Measurements from ENCODE around the gene TCF25. TPM values are rescaled to one million over a fixed set of nuclear protein-coding genes. Genes with fewer than 3 reads are reported as not detected.
A peak's percentile ranks its signal among the peaks of the same experiment; 100 is the strongest.

Gene TCF25
- total RNA-seq, 4 donors from 2014 or later: 68.9 to 110 (median 85.7) TPM

GRCh38 chr16:89915303-89916232, 42.2 kb downstream of the TCF25 start:
- no peak for ATAC-seq
- no peaks in the 10 kb centered on the region for H3K9me3 ChIP-seq
- in situ Hi-C loops (cut with MboI; ENCODE audit: low sequenced_read_pairs in 4 of 4): no loop called here
- DNase-seq: no peak
- no peak overlapping the region for H3K27ac ChIP-seq
- intact Hi-C loops (cut with DNase I; ENCODE audit: low total_unique reads): no loop called here
- no peaks in the 10 kb centered on the region for H3K36me3 ChIP-seq
- no peak for TF ChIP-seq CTCF (IDR thresholded peaks at IDR 0.05 in 4 of 5, conservative IDR thresholded peaks at IDR 0.05 in 1 of 5)
- peaks cover 7 to 12% of the 10 kb centered on the region in 2 donors for H3K4me1 ChIP-seq
- no peak overlapping the region for H3K4me3 ChIP-seq
- peaks cover 18 to 31% (median 23%) of the 10 kb centered on the region in 3 donors for H3K27me3 ChIP-seq

GRCh38 chr16:89917773-89918452, 44.5 kb downstream of the TCF25 start:
- H3K27me3 ChIP-seq: peaks cover 35 to 50% (median 47%) of the 10 kb centered on the region in 3 donors
- in situ Hi-C loops (cut with MboI; ENCODE audit: low sequenced_read_pairs in 4 of 4): no loop called here

GRCh38 chr16:89918453-89919347, 45.3 kb downstream of the TCF25 start, which contains the start of gene MC1R:
Gene MC1R (plus strand): TSS chr16:89918862. CDS start chr16:89919259, 397 bp downstream.
- TF ChIP-seq POLR2A (IDR thresholded peaks at IDR 0.05) (no peak), CTCF (IDR thresholded peaks at IDR 0.05 in 4 of 5, conservative IDR thresholded peaks at IDR 0.05 in 1 of 5) (peak in 4 of 5 experiments; percentile 17 to 36 (median 32))
- Histone ChIP-seq H3K9me3 (no peaks in the 10 kb centered on the region), H3K4me1 (peaks cover 16 to 23% of the 10 kb centered on the region in 2 donors), H3K36me3 (no peaks in the 10 kb centered on the region), H3K4me3 (peak within 1 kb of the TSS in 3 of 4 donors; percentile 17 to 22 (median 22)), H3K27ac (no peak within 1 kb of the TSS), H3K27me3 (peaks cover 40 to 53% (median 50%) of the 10 kb centered on the region in 3 donors)
- ATAC-seq (no peak), DNase-seq (no peak)
- in situ Hi-C loops (cut with MboI; ENCODE audit: low sequenced_read_pairs in 4 of 4): no loop called here
- intact Hi-C loops (cut with DNase I; ENCODE audit: low total_unique reads): no loop called here

More at GRCh38 chr16:89917773-89918452, 44.5 kb downstream of the TCF25 start:
- H3K4me3 ChIP-seq: peak overlapping the region in 3 of 4 donors; percentile 17 to 22 (median 22)
- H3K36me3 ChIP-seq: no peaks in the 10 kb centered on the region
- ATAC-seq (peak; percentile 6 to 35), DNase-seq (peak in 1 of 2 donors; percentile 50)
- no peak overlapping the region for H3K27ac ChIP-seq
- intact Hi-C loops (cut with DNase I; ENCODE audit: low total_unique reads): no loop called here
- peaks cover 15 to 23% of the 10 kb centered on the region in 2 donors for H3K4me1 ChIP-seq
- TF ChIP-seq CTCF (IDR thresholded peaks at IDR 0.05 in 4 of 5, conservative IDR thresholded peaks at IDR 0.05 in 1 of 5) (no peak), POLR2A (IDR thresholded peaks at IDR 0.05) (no peak)
- H3K9me3 ChIP-seq: no peaks in the 10 kb centered on the region

All from gastrocnemius medialis (tissue), 4 donors.